Vagina (tissue), 2 donors: ENCODE data around the gene MFAP2.
A peak's percentile ranks its signal among the peaks of the same experiment; 100 is the strongest.

Experiments
- CTCF ChIP-seq, 3 experiments: fragments of 450-650 bp in 2 of 3; fragments of 200-600 bp in 1 of 3; sonication (generic) in 1 of 3; IDR thresholded peaks; one replicate each; pipeline ENCODE4 v1.5.1; 2017 to 2019; ENCODE audit warnings: antibody characterized with exemption in 3 of 3, mild to moderate bottlenecking in 2 of 3, moderate library complexity in 2 of 3
- POLR2A ChIP-seq, 2 donors: fragments of 450-650 bp; IDR thresholded peaks; one replicate each; pipeline ENCODE4 v1.6.1; 2017; ENCODE audit warnings: antibody characterized with exemption in 2 of 2, mild to moderate bottlenecking in 2 of 2, moderate library complexity in 2 of 2
- POLR2AphosphoS5 ChIP-seq, 2 donors: sonication (generic); formaldehyde crosslinking; IDR thresholded peaks; one replicate each; pipeline ENCODE4 v1.9.0; 2017; ENCODE audit warnings: antibody characterized with exemption in 2 of 2, mild to moderate bottlenecking in 2 of 2, low read depth in 1 of 2; ENCODE audit not compliant: insufficient read depth in 1 of 2

GRCh38 chr1:16925635-16926490 is 54.6 kb downstream of the MFAP2 start:
- TF ChIP-seq CTCF (IDR thresholded peaks at IDR 0.05): no peak
- no peak for TF ChIP-seq POLR2A (IDR thresholded peaks at IDR 0.05)
- TF ChIP-seq POLR2AphosphoS5 (IDR thresholded peaks at IDR 0.05; ENCODE audit: insufficient read depth in 1 of 2, low read depth in 1 of 2): peak in 1 of 2 donors; percentile 64
